Measurements from ENCODE around the gene NGDN.
"Not testable (repeated sequence)": the region's sequence is repeated elsewhere in the genome, so short reads cannot be mapped to it uniquely, and the experiment has no call there.

The NGDN gene

GRCh38 chr14:23447361-23448350 lies 21.8 kb upstream of the NGDN start:
- H3K27me3 ChIP-seq, result no peaks in the 10 kb centered on the region
- H3K4me3 ChIP-seq, result no peak overlapping the region
- no peak overlapping the region for H3K9ac ChIP-seq
- H3K27ac ChIP-seq, result no peak overlapping the region
- no peak overlapping the region for H3K4me2 ChIP-seq
- H4K20me1 ChIP-seq, result no peaks in the 10 kb centered on the region
- no peaks in the 10 kb centered on the region for H3K9me3 ChIP-seq
- no peak for TF ChIP-seq Cebpa-rat (IDR thresholded peaks at IDR 0.05)
- H3K4me1 ChIP-seq, result peaks cover 9% of the 10 kb centered on the region
- no peaks in the 10 kb centered on the region for H3K36me3 ChIP-seq

DNA sequence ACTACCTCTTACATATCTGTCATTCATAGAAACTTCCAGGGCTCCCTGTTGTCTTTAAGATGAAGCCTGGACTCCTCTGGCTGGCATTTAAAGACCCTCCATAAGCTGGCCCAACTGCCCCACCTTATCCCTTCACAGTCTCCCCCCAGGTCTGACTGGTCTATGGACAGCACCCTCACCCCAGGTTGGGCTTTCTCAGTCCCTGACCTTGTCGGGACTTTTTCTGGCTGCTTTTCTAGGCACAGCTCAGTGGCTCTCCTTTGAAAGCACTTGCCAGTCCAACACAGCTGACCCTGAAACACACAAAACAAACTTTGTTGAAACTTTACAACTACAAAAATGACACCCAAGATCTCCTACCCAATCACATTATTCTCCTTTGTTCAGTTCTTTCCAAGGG lies 20.2 kb upstream of the NGDN start:
- no peaks in the 10 kb centered on the region for H3K27me3 ChIP-seq
- no peak overlapping the region for H3K4me2 ChIP-seq
- H4K20me1 ChIP-seq, result no peaks in the 10 kb centered on the region
- no peak for TF ChIP-seq Cebpa-rat (IDR thresholded peaks at IDR 0.05)
- H3K9ac ChIP-seq, result no peak overlapping the region
- H3K4me3 ChIP-seq, result no peak overlapping the region
- no peaks in the 10 kb centered on the region for H3K9me3 ChIP-seq
- peaks cover 9% of the 10 kb centered on the region for H3K4me1 ChIP-seq
- H3K27ac ChIP-seq, result no peak overlapping the region
- H3K36me3 ChIP-seq, result no peaks in the 10 kb centered on the region

DNA sequence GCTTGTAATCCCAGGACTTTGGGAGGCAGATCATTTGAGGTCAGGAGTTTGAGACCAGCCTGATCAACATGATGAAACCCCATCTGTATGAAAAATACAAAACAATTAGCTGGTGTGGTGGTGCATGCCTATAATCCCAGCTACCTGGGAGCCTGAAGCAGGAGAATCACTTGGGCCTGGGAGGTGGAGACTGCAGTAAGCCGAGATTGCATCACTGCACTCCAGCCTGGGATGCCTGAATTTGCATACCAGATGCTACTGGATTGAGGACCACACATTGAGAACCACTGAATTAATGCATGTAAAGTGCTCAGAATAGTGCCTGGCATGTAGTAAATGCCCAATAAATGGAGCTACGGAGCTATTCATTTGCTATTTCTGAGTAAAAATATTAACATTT lies 19.1 kb upstream of the NGDN start:
- Histone ChIP-seq H4K20me1 (no peaks in the 10 kb centered on the region), H3K4me3 (no peak overlapping the region), H3K27ac (no peak overlapping the region), H3K4me2 (no peak overlapping the region), H3K36me3 (no peaks in the 10 kb centered on the region), H3K9me3 (no peaks in the 10 kb centered on the region), H3K4me1 (peaks cover 9% of the 10 kb centered on the region), H3K27me3 (no peaks in the 10 kb centered on the region), H3K9ac (no peak overlapping the region)
- TF ChIP-seq Cebpa-rat (IDR thresholded peaks at IDR 0.05), result no peak

GRCh38 chr14:23452237-23452636 lies 17.3 kb upstream of the NGDN start:
- no peak overlapping the region for H3K4me2 ChIP-seq
- H4K20me1 ChIP-seq, result no peaks in the 10 kb centered on the region
- H3K9ac ChIP-seq, result no peak overlapping the region
- H3K27ac ChIP-seq, result no peak overlapping the region
- no peaks in the 10 kb centered on the region for H3K4me1 ChIP-seq
- H3K4me3 ChIP-seq, result no peak overlapping the region
- no peaks in the 10 kb centered on the region for H3K27me3 ChIP-seq
- H3K9me3 ChIP-seq, result no peaks in the 10 kb centered on the region
- H3K36me3 ChIP-seq, result no peaks in the 10 kb centered on the region
- no peak for TF ChIP-seq Cebpa-rat (IDR thresholded peaks at IDR 0.05)

- Histone ChIP-seq H3K9ac (no peak overlapping the region), H3K4me2 (no peak overlapping the region), H3K36me3 (no peaks in the 10 kb centered on the region), H3K4me3 (no peak overlapping the region), H3K27ac (no peak overlapping the region), H3K4me1 (no peaks in the 10 kb centered on the region), H4K20me1 (no peaks in the 10 kb centered on the region), H3K27me3 (no peaks in the 10 kb centered on the region), H3K9me3 (no peaks in the 10 kb centered on the region)
- TF ChIP-seq Cebpa-rat (IDR thresholded peaks at IDR 0.05), result no peak
Observed at GRCh38 chr14:23454445-23454856, 15.1 kb upstream of the NGDN start.

GRCh38 chr14:23456883-23457586 lies 12.5 kb upstream of the NGDN start:
- H3K4me1 ChIP-seq, H3K27me3 ChIP-seq, H3K36me3 ChIP-seq, H3K4me3 ChIP-seq, H3K4me2 ChIP-seq, H4K20me1 ChIP-seq, H3K9me3 ChIP-seq, H3K9ac ChIP-seq, H3K27ac ChIP-seq: not testable (repeated sequence)

GRCh38 chr14:23457587-23458445 lies 11.7 kb upstream of the NGDN start:
- Histone ChIP-seq H3K27me3 (no peaks in the 10 kb centered on the region), H3K4me3 (no peak overlapping the region), H3K27ac (no peak overlapping the region), H4K20me1 (no peaks in the 10 kb centered on the region), H3K9me3 (no peaks in the 10 kb centered on the region), H3K36me3 (no peaks in the 10 kb centered on the region), H3K9ac (no peak overlapping the region), H3K4me2 (no peak overlapping the region), H3K4me1 (no peaks in the 10 kb centered on the region)
- TF ChIP-seq Cebpa-rat (IDR thresholded peaks at IDR 0.05), result no peak

- Histone ChIP-seq H3K9me3 (no peaks in the 10 kb centered on the region), H3K27ac (no peak overlapping the region), H4K20me1 (no peaks in the 10 kb centered on the region), H3K9ac (no peak overlapping the region), H3K36me3 (no peaks in the 10 kb centered on the region), H3K4me2 (no peak overlapping the region), H3K4me1 (no peaks in the 10 kb centered on the region), H3K4me3 (no peak overlapping the region), H3K27me3 (no peaks in the 10 kb centered on the region)
- TF ChIP-seq Cebpa-rat (IDR thresholded peaks at IDR 0.05), result no peak
Observed at GRCh38 chr14:23460960-23461359, 8.5 kb upstream of the NGDN start.

DNA sequence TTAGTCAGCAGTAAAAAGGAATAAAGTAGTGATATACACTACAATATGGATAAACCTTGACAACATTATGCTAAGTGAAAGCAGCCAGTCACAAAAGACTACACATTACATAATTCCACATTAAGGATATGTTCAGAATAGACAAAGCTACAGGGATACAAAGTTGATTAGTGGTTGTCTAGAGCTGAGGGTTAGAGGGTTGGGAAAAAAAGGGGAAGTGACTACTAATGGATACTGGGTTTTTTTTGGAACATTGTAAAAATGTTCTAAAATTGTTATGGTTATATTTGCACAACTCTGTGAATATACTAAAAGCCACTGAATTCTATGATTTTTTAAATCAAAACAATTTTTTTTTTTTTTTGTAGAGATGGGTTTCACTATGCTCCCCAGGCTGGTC lies 4.8 kb upstream of the NGDN start:
- H4K20me1 ChIP-seq, result no peaks in the 10 kb centered on the region
- no peak overlapping the region for H3K27ac ChIP-seq
- no peaks in the 10 kb centered on the region for H3K36me3 ChIP-seq
- H3K4me2 ChIP-seq, result no peak overlapping the region
- no peak overlapping the region for H3K4me3 ChIP-seq
- H3K27me3 ChIP-seq, result no peaks in the 10 kb centered on the region
- H3K4me1 ChIP-seq, result no peaks in the 10 kb centered on the region
- TF ChIP-seq Cebpa-rat (IDR thresholded peaks at IDR 0.05), result no peak
- H3K9ac ChIP-seq, result no peak overlapping the region
- no peaks in the 10 kb centered on the region for H3K9me3 ChIP-seq
